ENCODE data around the gene PDE8A.
"Not testable (repeated sequence)": the region's sequence is repeated elsewhere in the genome, so short reads cannot be mapped to it uniquely, and the experiment has no call there.

PDE8A gene

GRCh38 chr15:84961114-84961452 is 20.6 kb upstream of the PDE8A start:
- DNase-seq: no peak

- DNase-seq: no peak
These were observed 19.9 kb upstream of the PDE8A start for GRCh38 chr15:84961707-84962106.

GRCh38 chr15:84962955-84963354 is 18.7 kb upstream of the PDE8A start:
- DNase-seq: no peak

GRCh38 chr15:84967380-84967779 is 14.3 kb upstream of the PDE8A start:
- DNase-seq: no peak

GRCh38 chr15:84968301-84968700 is 13.4 kb upstream of the PDE8A start:
- DNase-seq: no peak

- no peak for DNase-seq
These were observed 12.4 kb upstream of the PDE8A start for GRCh38 chr15:84969257-84969656.

GRCh38 chr15:84970843-84971242 is 10.8 kb upstream of the PDE8A start:
- no peak for DNase-seq

GRCh38 chr15:84973492-84974460 is 7.9 kb upstream of the PDE8A start:
- DNase-seq: no peak

- no peak for DNase-seq
These were observed 5.7 kb upstream of the PDE8A start for GRCh38 chr15:84975871-84976351.

GRCh38 chr15:84976746-84977345 is 4.8 kb upstream of the PDE8A start:
- DNase-seq: no peak

- no peak for DNase-seq
These were observed 2.0 kb upstream of the PDE8A start for GRCh38 chr15:84979651-84980050.

GRCh38 chr15:84980196-84981053 is 1.2 kb upstream of the PDE8A start:
- DNase-seq: peak; percentile 69

GRCh38 chr15:84981054-84981710 is 474 bp upstream of the PDE8A start:
- peak; percentile 79 for DNase-seq

- DNase-seq: no peak
These were observed 755 bp downstream of the PDE8A start for GRCh38 chr15:84982301-84982920.

- DNase-seq: no peak
These were observed 1.6 kb downstream of the PDE8A start for GRCh38 chr15:84983294-84983693.

- no peak for DNase-seq
These were observed 2.1 kb downstream of the PDE8A start for GRCh38 chr15:84983711-84984110.

GRCh38 chr15:84985158-84985557 is 3.5 kb downstream of the PDE8A start:
- no peak for DNase-seq

GRCh38 chr15:84987351-84987750 is 5.7 kb downstream of the PDE8A start:
- not testable (repeated sequence) for DNase-seq

GRCh38 chr15:84987949-84988624 is 6.4 kb downstream of the PDE8A start:
- no peak for DNase-seq

- DNase-seq: no peak
These were observed 7.4 kb downstream of the PDE8A start for GRCh38 chr15:84988909-84989644.

- no peak for DNase-seq
These were observed 8.9 kb downstream of the PDE8A start for GRCh38 chr15:84990507-84990906.

Measured in NCI-H1694 treated with DMSO at 0.1 percent for 48 hours (cell line).